Body of pancreas (tissue), 4 donors: ENCODE data around the gene TBX5. TPM values are rescaled to one million over a fixed set of nuclear protein-coding genes. Genes with fewer than 3 reads are reported as not detected.

Source experiments
- ATAC-seq: fragments of 150-250 bp; one replicate; pipeline ENCODE4 v1.9.1; 2016
- DNase-seq, 4 donors: peaks; one replicate each; pipeline ENCODE4 v3.0.0-alpha.2; 2019
- H3K27ac ChIP-seq, 4 donors: fragments of 200-600 bp; sonication (generic); 1 replicate in 3 of 4; 2 replicates in 1 of 4; pipeline versions ENCODE4 v1.5.1 to v1.6.1; 2016 to 2019; ENCODE audit warnings: mild to moderate bottlenecking in 1 of 4, mixed read lengths in 1 of 4, moderate library complexity in 1 of 4
- H3K27me3 ChIP-seq, 2 donors: fragments of 200-600 bp; sonication (generic); one replicate each; pipeline ENCODE4 v1.6.0; 2016; ENCODE audit warnings: mild to moderate bottlenecking in 1 of 2
- H3K36me3 ChIP-seq, 2 donors: fragments of 200-600 bp; sonication (generic); replicated peaks in 1 of 2; 2 replicates each; pipeline ENCODE4 v1.5.1; 2016; ENCODE audit warnings: low read depth in 2 of 2; ENCODE audit not compliant: insufficient read depth in 1 of 2
- H3K4me1 ChIP-seq: fragments of 200-600 bp; sonication (generic); one replicate; pipeline ENCODE4 v1.6.0; 2016
- H3K4me3 ChIP-seq, 2 donors: fragments of 200-600 bp; sonication (generic); 1 replicate in 1 of 2; 2 replicates in 1 of 2; pipeline ENCODE4 v1.5.1; 2016 to 2019
- H3K9me3 ChIP-seq, 3 donors: fragments of 200-600 bp; sonication (generic); 1 replicate in 2 of 3; 2 replicates in 1 of 3; pipeline ENCODE4 v1.5.1; 2016
- POLR2A ChIP-seq, 3 donors: fragments of 450-650 bp; IDR thresholded peaks; one replicate each; pipeline ENCODE4 v1.6.1; 2016; ENCODE audit warnings: antibody characterized with exemption in 3 of 3, mild to moderate bottlenecking in 2 of 3
- WGBS, 2 donors: methylation state at CpG; one replicate each; pipeline ENCODE4 v1.1.5; 2017; 5-methylcytosine and 5-hydroxymethylcytosine counted together
- intact Hi-C: fragments of 100-400 bp; cut with DNase I; formaldehyde crosslinking; loops from one replicate; pipeline ENCODE4 v1.15.1; 2023
- total RNA-seq, 2 donors: library from RNA; depleted of rRNA; stranded (reverse); fragments of >200 nt; gene quantifications; one replicate each; pipeline ENCODE4 v1.1.0, GENCODE V29; 2016
- TF ChIP-seq, protein P1 (sequence below), 7 experiments: fragments of 450-650 bp in 4 of 7; fragments of 200-600 bp in 3 of 7; sonication (generic) in 3 of 7; IDR thresholded peaks; one replicate each; pipeline ENCODE4 v1.5.1; 2016 to 2019; ENCODE audit warnings: antibody characterized with exemption in 7 of 7

Gene TBX5
- total RNA-seq = not detected

DNA sequence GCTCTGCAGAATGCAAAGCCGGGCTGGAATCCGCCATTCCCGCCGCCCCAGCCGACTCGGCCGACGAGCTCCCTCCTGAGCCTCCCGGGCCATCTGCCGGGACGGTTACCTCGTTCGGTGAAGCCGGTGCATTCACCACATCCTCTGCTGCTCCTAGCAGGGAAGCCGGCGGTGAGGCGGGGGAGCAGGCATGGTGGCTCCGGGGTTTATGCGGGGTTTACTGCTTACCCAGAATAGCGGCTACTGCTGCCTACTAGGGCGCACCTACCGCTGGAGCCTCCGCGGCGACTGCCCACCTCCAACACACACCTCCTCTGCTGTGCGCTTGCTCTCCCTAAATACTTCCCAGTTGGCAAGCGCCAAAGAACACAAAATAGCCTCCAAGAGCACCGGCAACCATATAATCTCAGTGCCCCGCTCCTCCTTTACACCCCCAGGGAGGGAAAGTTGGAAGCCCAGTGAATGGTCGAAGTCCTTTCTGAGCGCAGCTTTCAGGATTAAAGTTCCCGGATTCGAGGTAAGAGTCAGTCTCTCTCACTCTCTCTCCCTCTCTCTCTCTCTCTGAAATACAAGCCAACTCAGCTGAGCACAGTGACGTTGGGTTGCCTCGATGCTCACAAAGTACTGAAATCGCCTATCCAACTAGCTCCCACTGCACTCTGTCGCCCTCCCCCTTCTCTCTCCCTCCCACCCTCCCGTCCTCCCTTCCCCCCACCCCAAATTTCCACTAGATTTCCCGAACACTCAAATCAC is at the start of gene TBX5:
TSS of gene TBX5 (minus strand) at position 626 of the 753 bp plus-strand sequence. CDS start 2,246 bp downstream, outside the sequence.
- 1 to 2% methylated on average over 18 to 39 of the region's 39 CpGs for WGBS, 2 donors
- peaks cover 0 to 47% of the 10 kb centered on the region in 2 donors for H3K27me3 ChIP-seq
- no peak for ATAC-seq
- peaks cover 22% of the 10 kb centered on the region for H3K4me1 ChIP-seq
- H3K27ac ChIP-seq = no peak within 1 kb of the TSS
- no peak within 1 kb of the TSS for H3K4me3 ChIP-seq
- H3K36me3 ChIP-seq = no peaks in the 10 kb centered on the region
- TF ChIP-seq, protein P1, sequence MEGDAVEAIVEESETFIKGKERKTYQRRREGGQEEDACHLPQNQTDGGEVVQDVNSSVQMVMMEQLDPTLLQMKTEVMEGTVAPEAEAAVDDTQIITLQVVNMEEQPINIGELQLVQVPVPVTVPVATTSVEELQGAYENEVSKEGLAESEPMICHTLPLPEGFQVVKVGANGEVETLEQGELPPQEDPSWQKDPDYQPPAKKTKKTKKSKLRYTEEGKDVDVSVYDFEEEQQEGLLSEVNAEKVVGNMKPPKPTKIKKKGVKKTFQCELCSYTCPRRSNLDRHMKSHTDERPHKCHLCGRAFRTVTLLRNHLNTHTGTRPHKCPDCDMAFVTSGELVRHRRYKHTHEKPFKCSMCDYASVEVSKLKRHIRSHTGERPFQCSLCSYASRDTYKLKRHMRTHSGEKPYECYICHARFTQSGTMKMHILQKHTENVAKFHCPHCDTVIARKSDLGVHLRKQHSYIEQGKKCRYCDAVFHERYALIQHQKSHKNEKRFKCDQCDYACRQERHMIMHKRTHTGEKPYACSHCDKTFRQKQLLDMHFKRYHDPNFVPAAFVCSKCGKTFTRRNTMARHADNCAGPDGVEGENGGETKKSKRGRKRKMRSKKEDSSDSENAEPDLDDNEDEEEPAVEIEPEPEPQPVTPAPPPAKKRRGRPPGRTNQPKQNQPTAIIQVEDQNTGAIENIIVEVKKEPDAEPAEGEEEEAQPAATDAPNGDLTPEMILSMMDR (IDR thresholded peaks at IDR 0.05) = no peak
- TF ChIP-seq POLR2A (IDR thresholded peaks at IDR 0.05) = no peak
- intact Hi-C loops = no loop called here
- H3K9me3 ChIP-seq = no peaks in the 10 kb centered on the region
- DNase-seq = no peak

DNA sequence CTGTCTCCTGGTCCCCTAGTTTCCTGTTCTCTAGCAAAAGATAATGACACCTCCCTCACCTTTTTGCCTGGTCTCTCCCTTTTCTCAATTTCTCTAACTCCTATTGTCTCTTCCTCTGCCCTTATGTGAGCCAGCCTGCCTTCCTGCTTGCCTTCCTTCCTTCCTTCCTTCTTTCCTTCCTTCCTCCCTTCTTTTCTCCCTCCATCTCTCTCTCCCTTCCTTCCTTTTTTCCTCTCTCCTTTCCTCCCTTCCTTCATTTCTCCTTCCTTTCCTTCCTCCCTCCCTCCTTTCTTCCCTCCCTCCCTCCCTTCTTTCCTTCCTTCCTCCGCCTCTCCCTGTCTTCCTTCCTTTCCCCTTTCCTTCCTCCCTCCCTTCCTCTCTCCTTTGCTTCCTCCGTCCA is 45.7 kb upstream of the TBX5 start:
- Histone ChIP-seq H3K4me1 (no peaks in the 10 kb centered on the region), H3K27ac (no peak overlapping the region), H3K36me3 (no peaks in the 10 kb centered on the region), H3K4me3 (no peak overlapping the region), H3K27me3 (peaks cover 0 to 13% of the 10 kb centered on the region in 2 donors), H3K9me3 (no peaks in the 10 kb centered on the region)
- no peak for TF ChIP-seq POLR2A (IDR thresholded peaks at IDR 0.05)
- DNase-seq = no peak
- ATAC-seq = no peak
- intact Hi-C loops = no loop called here
- WGBS, 2 donors = 29 to 33% methylated on average over 2 of the region's 2 CpGs

DNA sequence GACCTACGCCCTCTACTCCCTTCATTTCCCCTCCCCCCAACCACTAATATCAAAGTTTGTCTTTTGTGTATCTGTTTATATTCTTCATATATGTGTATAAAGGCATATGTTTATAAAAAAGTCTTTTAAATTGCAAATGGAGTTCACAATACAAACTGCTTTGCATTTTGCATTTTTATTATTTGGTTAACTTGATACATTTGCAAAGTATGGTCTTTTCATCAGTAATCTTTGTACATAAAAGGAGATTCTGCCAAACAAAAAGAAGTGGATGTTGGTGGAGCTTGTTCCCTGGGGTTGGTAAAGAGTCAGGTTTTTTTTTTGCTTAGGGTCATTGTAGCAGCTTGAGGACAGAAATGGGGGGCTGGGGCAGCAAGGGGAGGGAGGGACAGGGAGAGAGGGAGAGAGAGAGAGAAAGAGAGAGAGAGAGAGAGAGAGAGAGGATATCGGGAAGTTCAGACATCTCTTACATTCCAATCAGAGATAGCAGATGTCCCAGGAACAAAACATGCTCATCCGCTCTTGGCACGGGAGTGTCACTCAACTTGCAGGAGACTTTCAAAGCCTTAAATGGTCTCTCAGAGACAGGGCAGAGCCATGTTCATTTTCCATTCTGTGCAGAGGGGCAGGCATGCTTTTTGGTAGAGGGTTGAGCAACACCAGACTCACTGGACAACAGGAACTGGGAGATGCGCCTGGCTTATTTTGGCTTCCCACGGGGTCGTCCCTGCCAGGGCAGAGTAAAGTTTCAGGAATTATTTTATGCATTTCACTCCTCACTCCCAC is 44.8 kb upstream of the TBX5 start:
- Histone ChIP-seq H3K27me3 (peaks cover 0 to 11% of the 10 kb centered on the region in 2 donors), H3K27ac (no peak overlapping the region), H3K4me1 (no peaks in the 10 kb centered on the region), H3K4me3 (no peak overlapping the region), H3K36me3 (no peaks in the 10 kb centered on the region), H3K9me3 (no peaks in the 10 kb centered on the region)
- DNase-seq = no peak
- TF ChIP-seq POLR2A (IDR thresholded peaks at IDR 0.05) = no peak
- TF ChIP-seq, protein P1 (IDR thresholded peaks at IDR 0.05) = no peak
- 3% methylated on average over 7 of the region's 7 CpGs for whole genome bisulfite sequencing, 2 donors
- no peak for ATAC-seq
- intact Hi-C loops = no loop called here

DNA sequence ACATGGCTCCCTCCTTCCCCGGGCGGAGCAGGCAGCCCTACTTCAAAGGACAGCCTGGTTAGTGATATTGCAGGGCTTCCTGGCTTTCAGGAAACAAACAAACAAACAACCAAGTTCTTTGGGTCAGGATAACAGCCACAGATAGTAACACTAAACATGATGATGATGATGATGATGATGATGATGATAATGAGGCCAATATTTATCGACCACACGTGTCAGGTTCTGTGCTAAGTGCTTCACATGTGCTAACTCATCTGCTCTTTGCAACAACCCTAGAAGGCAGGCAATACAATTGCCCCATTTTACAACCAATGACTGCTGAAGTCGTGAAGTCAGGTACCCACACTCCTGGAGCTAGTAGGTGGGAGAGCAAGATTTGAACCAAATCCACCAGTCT is 44.1 kb upstream of the TBX5 start:
- Histone ChIP-seq H3K4me3 (no peak overlapping the region), H3K9me3 (no peaks in the 10 kb centered on the region), H3K4me1 (no peaks in the 10 kb centered on the region), H3K27me3 (peaks cover 0 to 12% of the 10 kb centered on the region in 2 donors), H3K27ac (no peak overlapping the region), H3K36me3 (no peaks in the 10 kb centered on the region)
- no peak for DNase-seq
- no peak for ATAC-seq
- intact Hi-C loops = no loop called here
- 4% methylated on average over 5 of the region's 5 CpGs for WGBS, 2 donors
- TF ChIP-seq POLR2A (IDR thresholded peaks at IDR 0.05) = no peak
- TF ChIP-seq, protein P1 (IDR thresholded peaks at IDR 0.05) = no peak

- Histone ChIP-seq H3K27ac (no peak overlapping the region), H3K27me3 (peaks cover 0 to 16% of the 10 kb centered on the region in 2 donors), H3K36me3 (no peaks in the 10 kb centered on the region), H3K4me1 (no peaks in the 10 kb centered on the region), H3K9me3 (no peaks in the 10 kb centered on the region), H3K4me3 (no peak overlapping the region)
- DNase-seq = no peak
- TF ChIP-seq, protein P1 (IDR thresholded peaks at IDR 0.05) = no peak
- TF ChIP-seq POLR2A (IDR thresholded peaks at IDR 0.05) = no peak
- 0% methylated on average over 8 to 23 of the region's 23 CpGs for WGBS, 2 donors
- ATAC-seq = no peak
- intact Hi-C loops = no loop called here
These were observed 42.6 kb upstream of the TBX5 start for GRCh38 chr12:114448618-114448933.
